Stimulated activated CD4-positive, alpha-beta T cell treated with anti-CD3 and anti-CD28 coated beads, Interleukin-12 subunit alpha, Interleukin-12 subunit beta, amount 100 ng/mL, for 4 hours (primary cell): ENCODE results near the gene RPL18.

ENCODE experiments used
- DNase-seq: peaks from one replicate; pipeline ENCODE4 v3.0.0-alpha.2; 2020

The RPL18 gene

DNA sequence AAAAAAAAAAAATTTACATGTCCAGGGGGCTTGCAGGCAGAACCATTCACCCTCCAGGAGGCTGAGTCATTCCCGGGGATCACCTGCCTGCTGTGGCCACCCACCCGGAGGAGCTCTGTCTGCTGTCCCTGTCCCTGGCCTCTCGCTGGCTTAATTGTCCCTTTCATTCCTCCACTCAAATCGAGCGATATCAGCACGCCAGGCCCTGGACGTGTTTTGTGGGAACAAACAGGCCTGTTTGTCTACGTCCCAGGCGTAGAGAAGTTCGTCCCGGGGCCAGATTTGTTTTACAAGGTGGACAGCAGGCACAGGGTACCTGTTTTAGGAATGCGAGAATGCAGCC lies 45.8 kb downstream of the RPL18 start:
- no peak for DNase-seq

DNA sequence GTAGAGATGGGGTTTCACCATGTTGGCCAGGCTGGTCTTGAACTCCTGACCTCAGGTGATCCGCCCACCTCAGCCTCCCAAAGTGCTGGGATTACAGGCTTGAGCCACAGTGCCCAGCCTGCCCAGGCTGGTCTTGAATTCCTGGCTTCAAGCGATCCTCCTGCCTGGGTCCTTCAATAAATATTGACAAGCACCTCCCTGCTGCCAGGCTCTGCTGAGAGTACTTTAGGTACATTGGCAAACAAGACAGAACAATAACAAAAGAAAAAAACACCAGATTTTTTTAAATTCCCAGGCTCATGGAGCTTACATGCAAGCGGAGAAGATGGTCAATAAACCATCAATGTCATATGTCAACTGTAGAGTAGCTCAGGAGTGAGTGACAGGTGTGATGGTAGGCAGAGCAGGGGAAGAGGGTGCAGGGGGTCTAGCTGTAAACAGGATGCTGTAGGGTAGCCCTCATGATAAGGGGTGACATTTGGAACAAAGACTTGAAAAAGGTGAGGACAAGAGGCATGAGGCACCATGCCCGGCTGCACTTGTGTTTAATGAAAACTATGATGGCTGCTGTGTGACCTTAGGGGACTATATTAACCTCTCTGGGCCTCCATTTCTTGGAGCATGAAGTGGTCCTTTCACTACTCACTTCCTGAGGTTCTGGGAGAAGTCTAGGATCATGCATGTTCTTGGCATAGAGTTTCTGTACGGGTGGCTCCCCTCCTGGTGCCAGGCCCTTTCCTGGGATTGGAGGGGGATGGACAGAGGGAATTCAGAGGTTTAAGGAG lies 47.4 kb downstream of the RPL18 start:
- no peak for DNase-seq

DNA sequence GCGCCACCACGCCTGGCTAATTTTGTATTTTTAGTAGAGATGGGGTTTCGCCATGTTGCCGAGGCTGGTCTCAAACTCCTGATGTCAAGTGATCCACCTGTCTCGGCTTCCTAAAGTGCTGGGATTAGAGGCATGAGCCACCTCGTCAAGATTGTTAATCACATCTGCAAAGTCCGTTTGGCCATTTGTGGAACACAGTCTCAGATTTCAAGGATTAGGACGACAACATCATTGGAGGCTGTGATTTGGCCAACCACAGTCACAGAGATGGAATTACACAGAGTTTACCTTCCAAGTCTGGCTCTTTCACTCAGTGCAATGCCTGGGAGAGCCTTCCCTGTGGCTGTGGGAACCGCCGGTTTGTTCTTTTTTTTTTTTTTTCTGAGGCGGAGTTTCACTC lies 49.2 kb downstream of the RPL18 start:
- DNase-seq, result no peak

- no peak for DNase-seq
These were observed 50.6 kb downstream of the RPL18 start for GRCh38 chr19:48568345-48568886.
